ENCODE results near the gene SETD2. TPM values are rescaled to one million over a fixed set of nuclear protein-coding genes. Genes with fewer than 3 reads are reported as not detected.

The SETD2 gene
- total and polyA plus RNA-seq, 2 of the 8 experiments (the other 6 are each of a cell fraction or from before 2014, with no cell fraction given): 15.7 to 46.3 TPM

DNA sequence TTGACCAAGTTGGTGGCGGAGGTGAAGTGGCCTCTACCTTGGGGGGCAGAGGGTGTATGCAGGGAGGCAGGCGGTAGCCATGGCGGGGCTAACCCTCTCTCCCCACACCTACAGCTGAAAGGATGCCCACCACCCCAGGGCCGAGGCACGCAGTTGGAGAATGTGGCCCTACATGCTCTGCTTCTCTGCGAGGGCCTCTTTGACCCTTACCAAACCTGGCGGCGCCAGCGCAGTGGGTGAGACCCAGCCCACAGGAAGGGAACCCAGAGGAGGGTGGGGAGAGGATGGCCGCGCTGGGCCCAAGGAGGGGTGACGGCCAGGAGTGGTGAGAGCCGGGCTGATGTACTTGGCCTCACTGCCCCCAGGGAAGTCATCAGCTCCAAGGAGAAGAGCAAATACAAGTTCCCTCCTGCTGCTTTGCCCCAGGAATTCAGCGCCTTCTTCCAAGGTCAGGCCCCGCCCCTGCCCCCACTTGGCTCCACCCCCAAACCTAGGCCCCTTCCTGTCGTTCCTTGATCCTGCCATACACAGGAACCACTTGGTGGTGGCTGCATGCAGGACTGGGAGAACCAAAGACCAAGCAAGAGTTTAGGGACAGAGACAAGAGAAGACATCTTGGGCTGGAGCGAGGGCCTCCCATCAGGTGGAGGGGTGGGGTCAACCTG lies 174.6 kb downstream of the SETD2 start (continued):
- TF ChIP-seq, protein P1, sequence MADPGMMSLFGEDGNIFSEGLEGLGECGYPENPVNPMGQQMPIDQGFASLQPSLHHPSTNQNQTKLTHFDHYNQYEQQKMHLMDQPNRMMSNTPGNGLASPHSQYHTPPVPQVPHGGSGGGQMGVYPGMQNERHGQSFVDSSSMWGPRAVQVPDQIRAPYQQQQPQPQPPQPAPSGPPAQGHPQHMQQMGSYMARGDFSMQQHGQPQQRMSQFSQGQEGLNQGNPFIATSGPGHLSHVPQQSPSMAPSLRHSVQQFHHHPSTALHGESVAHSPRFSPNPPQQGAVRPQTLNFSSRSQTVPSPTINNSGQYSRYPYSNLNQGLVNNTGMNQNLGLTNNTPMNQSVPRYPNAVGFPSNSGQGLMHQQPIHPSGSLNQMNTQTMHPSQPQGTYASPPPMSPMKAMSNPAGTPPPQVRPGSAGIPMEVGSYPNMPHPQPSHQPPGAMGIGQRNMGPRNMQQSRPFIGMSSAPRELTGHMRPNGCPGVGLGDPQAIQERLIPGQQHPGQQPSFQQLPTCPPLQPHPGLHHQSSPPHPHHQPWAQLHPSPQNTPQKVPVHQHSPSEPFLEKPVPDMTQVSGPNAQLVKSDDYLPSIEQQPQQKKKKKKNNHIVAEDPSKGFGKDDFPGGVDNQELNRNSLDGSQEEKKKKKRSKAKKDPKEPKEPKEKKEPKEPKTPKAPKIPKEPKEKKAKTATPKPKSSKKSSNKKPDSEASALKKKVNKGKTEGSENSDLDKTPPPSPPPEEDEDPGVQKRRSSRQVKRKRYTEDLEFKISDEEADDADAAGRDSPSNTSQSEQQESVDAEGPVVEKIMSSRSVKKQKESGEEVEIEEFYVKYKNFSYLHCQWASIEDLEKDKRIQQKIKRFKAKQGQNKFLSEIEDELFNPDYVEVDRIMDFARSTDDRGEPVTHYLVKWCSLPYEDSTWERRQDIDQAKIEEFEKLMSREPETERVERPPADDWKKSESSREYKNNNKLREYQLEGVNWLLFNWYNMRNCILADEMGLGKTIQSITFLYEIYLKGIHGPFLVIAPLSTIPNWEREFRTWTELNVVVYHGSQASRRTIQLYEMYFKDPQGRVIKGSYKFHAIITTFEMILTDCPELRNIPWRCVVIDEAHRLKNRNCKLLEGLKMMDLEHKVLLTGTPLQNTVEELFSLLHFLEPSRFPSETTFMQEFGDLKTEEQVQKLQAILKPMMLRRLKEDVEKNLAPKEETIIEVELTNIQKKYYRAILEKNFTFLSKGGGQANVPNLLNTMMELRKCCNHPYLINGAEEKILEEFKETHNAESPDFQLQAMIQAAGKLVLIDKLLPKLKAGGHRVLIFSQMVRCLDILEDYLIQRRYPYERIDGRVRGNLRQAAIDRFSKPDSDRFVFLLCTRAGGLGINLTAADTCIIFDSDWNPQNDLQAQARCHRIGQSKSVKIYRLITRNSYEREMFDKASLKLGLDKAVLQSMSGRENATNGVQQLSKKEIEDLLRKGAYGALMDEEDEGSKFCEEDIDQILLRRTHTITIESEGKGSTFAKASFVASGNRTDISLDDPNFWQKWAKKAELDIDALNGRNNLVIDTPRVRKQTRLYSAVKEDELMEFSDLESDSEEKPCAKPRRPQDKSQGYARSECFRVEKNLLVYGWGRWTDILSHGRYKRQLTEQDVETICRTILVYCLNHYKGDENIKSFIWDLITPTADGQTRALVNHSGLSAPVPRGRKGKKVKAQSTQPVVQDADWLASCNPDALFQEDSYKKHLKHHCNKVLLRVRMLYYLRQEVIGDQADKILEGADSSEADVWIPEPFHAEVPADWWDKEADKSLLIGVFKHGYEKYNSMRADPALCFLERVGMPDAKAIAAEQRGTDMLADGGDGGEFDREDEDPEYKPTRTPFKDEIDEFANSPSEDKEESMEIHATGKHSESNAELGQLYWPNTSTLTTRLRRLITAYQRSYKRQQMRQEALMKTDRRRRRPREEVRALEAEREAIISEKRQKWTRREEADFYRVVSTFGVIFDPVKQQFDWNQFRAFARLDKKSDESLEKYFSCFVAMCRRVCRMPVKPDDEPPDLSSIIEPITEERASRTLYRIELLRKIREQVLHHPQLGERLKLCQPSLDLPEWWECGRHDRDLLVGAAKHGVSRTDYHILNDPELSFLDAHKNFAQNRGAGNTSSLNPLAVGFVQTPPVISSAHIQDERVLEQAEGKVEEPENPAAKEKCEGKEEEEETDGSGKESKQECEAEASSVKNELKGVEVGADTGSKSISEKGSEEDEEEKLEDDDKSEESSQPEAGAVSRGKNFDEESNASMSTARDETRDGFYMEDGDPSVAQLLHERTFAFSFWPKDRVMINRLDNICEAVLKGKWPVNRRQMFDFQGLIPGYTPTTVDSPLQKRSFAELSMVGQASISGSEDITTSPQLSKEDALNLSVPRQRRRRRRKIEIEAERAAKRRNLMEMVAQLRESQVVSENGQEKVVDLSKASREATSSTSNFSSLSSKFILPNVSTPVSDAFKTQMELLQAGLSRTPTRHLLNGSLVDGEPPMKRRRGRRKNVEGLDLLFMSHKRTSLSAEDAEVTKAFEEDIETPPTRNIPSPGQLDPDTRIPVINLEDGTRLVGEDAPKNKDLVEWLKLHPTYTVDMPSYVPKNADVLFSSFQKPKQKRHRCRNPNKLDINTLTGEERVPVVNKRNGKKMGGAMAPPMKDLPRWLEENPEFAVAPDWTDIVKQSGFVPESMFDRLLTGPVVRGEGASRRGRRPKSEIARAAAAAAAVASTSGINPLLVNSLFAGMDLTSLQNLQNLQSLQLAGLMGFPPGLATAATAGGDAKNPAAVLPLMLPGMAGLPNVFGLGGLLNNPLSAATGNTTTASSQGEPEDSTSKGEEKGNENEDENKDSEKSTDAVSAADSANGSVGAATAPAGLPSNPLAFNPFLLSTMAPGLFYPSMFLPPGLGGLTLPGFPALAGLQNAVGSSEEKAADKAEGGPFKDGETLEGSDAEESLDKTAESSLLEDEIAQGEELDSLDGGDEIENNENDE (IDR thresholded peaks at IDR 0.05; ENCODE audit: insufficient replicate concordance, low read length): no peak
- TF ChIP-seq CREB1 (IDR thresholded peaks at IDR 0.05) (no peak), SP2 (IDR thresholded peaks at IDR 0.05; ENCODE audit: low read length) (no peak), EZH2 (IDR thresholded peaks at IDR 0.05; ENCODE audit: low read depth, low read length, severe bottlenecking) (no peak)

Data from H1 (cell line).